Fibroblast of lung (primary cell): ENCODE measurements around the gene IREB2. TPM values are rescaled to one million over a fixed set of nuclear protein-coding genes. Genes with fewer than 3 reads are reported as not detected.

Source experiments
- DNase-seq, 2 donors: peaks; one replicate each; pipeline versions ENCODE4 v3.0.0 to v3.0.0-alpha.2; 2010; ENCODE audit warnings: low read depth in 2 of 2
- H2AFZ ChIP-seq: 2 replicates; pipeline ENCODE4 v1.5.1; 2012; ENCODE audit warnings: low read length, control low read depth, inconsistent platforms
- H3K27ac ChIP-seq: 2 replicates; pipeline ENCODE4 v1.5.1; 2011; ENCODE audit warnings: low read length, control low read depth; ENCODE audit not compliant: insufficient read depth
- H3K27me3 ChIP-seq: 2 replicates; pipeline ENCODE4 v1.5.1; 2011; ENCODE audit warnings: mild to moderate bottlenecking, low read length; ENCODE audit not compliant: control insufficient read depth, insufficient read depth
- H3K36me3 ChIP-seq: 2 replicates; pipeline ENCODE4 v1.5.1; 2011; ENCODE audit warnings: low read length; ENCODE audit not compliant: control insufficient read depth, insufficient read depth
- H3K4me1 ChIP-seq: 2 replicates; pipeline ENCODE4 v1.5.1; 2011; ENCODE audit warnings: low read length; ENCODE audit not compliant: control insufficient read depth, insufficient read depth; ENCODE audit errors: extremely low read depth
- H3K4me2 ChIP-seq: 2 replicates; pipeline ENCODE4 v1.5.1; 2011; ENCODE audit warnings: low read length, control low read depth; ENCODE audit not compliant: insufficient read depth; ENCODE audit errors: extremely low read depth
- H3K4me3 ChIP-seq, 4 experiments: fragments of 200-600 bp in 1 of 4; sonication (generic) in 1 of 4; replicated peaks in 1 of 4; 2 replicates each; pipeline ENCODE4 v1.5.1; 2011 to 2016; ENCODE audit warnings: low read length in 4 of 4, low read depth in 3 of 4, mild to moderate bottlenecking in 3 of 4, control low read depth in 2 of 4, inconsistent platforms in 1 of 4, mixed read lengths in 1 of 4; ENCODE audit not compliant: insufficient read depth in 1 of 4; ENCODE audit errors: control extremely low read depth in 1 of 4
- H3K79me2 ChIP-seq: 2 replicates; pipeline ENCODE4 v1.5.1; 2012; ENCODE audit warnings: mild to moderate bottlenecking, low read length, inconsistent platforms; ENCODE audit not compliant: control insufficient read depth, insufficient read depth
- H3K9ac ChIP-seq: 2 replicates; pipeline ENCODE4 v1.5.1; 2011; ENCODE audit warnings: mild to moderate bottlenecking, low read length, control low read depth; ENCODE audit not compliant: insufficient read depth
- H3K9me3 ChIP-seq: 2 replicates; pipeline ENCODE4 v1.5.1; 2012; ENCODE audit warnings: low read depth, low read length; ENCODE audit not compliant: control insufficient read depth, insufficient read depth
- H4K20me1 ChIP-seq: 2 replicates; pipeline ENCODE4 v1.5.1; 2011; ENCODE audit warnings: low read length; ENCODE audit not compliant: control insufficient read depth, insufficient read depth; ENCODE audit errors: extremely low read depth
- CTCF ChIP-seq, 2 donors: IDR thresholded peaks in 1 of 2; conservative IDR thresholded peaks in 1 of 2; 1 replicate in 1 of 2; 2 replicates in 1 of 2; pipeline ENCODE4 v1.5.1; 2011 to 2012; ENCODE audit warnings: low read length in 2 of 2, control low read depth in 1 of 2, inconsistent platforms in 1 of 2, low read depth in 1 of 2, mild to moderate bottlenecking in 1 of 2
- EZH2 ChIP-seq: IDR thresholded peaks from 2 replicates; pipeline ENCODE4 v1.5.1; 2012; ENCODE audit warnings: low read length, control low read depth, mild to moderate bottlenecking; ENCODE audit errors: missing control alignments
- polyA plus RNA-seq, 2 donors: library from polyadenylated mRNA; depleted of rRNA in 1 of 2; stranded (reverse) in 1 of 2; unstranded in 1 of 2; fragments of >200 nt; gene quantifications; 2 replicates each; pipeline ENCODE4 v1.2.1, GENCODE V29; 2011 to 2012; ENCODE audit warnings: missing spikeins in 1 of 2
- total RNA-seq: library from RNA; depleted of rRNA; stranded (reverse); fragments of >200 nt; gene quantifications from 2 replicates; pipeline ENCODE4 v1.2.1, GENCODE V29; 2014

IREB2 gene
- total and polyA plus RNA-seq, 2 donors (not counting 1 experiment from before 2014, with no cell fraction given), result 20.3 to 30.6 TPM

- no peaks in the 10 kb centered on the region for H4K20me1 ChIP-seq
- H3K4me3 ChIP-seq, result no peak overlapping the region
- no peak for DNase-seq
- H3K27ac ChIP-seq, result no peak overlapping the region
- H3K36me3 ChIP-seq, result no peaks in the 10 kb centered on the region
- no peaks in the 10 kb centered on the region for H3K79me2 ChIP-seq
- H3K4me1 ChIP-seq, result no peaks in the 10 kb centered on the region
- peaks cover 2% of the 10 kb centered on the region for H3K27me3 ChIP-seq
- H2AFZ ChIP-seq, result no peak overlapping the region
- no peak overlapping the region for H3K9ac ChIP-seq
- H3K9me3 ChIP-seq, result no peaks in the 10 kb centered on the region
- no peak for TF ChIP-seq EZH2
- no peak for TF ChIP-seq CTCF (conservative IDR thresholded peaks at IDR 0.05 in 1 of 2, IDR thresholded peaks at IDR 0.05 in 1 of 2; ENCODE audit: low read depth in 1 of 2, low read length in 2 of 2)
- H3K4me2 ChIP-seq, result no peak overlapping the region
Measured at GRCh38 chr15:78425643-78426042, 12.4 kb upstream of the IREB2 start.

- H3K27me3 ChIP-seq, result peaks cover 2% of the 10 kb centered on the region
- H4K20me1 ChIP-seq, result no peaks in the 10 kb centered on the region
- no peaks in the 10 kb centered on the region for H3K79me2 ChIP-seq
- no peak overlapping the region for H3K9ac ChIP-seq
- H3K4me2 ChIP-seq, result no peak overlapping the region
- TF ChIP-seq EZH2 (no peak), CTCF (conservative IDR thresholded peaks at IDR 0.05 in 1 of 2, IDR thresholded peaks at IDR 0.05 in 1 of 2; ENCODE audit: low read depth in 1 of 2, low read length in 2 of 2) (no peak)
- H3K4me3 ChIP-seq, result no peak overlapping the region
- H3K27ac ChIP-seq, result no peak overlapping the region
- no peak for DNase-seq
- H3K36me3 ChIP-seq, result no peaks in the 10 kb centered on the region
- H2AFZ ChIP-seq, result no peak overlapping the region
- H3K4me1 ChIP-seq, result no peaks in the 10 kb centered on the region
- no peaks in the 10 kb centered on the region for H3K9me3 ChIP-seq
Measured at GRCh38 chr15:78426300-78426699, 11.7 kb upstream of the IREB2 start.

- H3K9ac ChIP-seq, result no peak overlapping the region
- peaks cover 2% of the 10 kb centered on the region for H3K27me3 ChIP-seq
- no peaks in the 10 kb centered on the region for H3K36me3 ChIP-seq
- DNase-seq, result no peak
- H3K4me2 ChIP-seq, result no peak overlapping the region
- H4K20me1 ChIP-seq, result no peaks in the 10 kb centered on the region
- no peaks in the 10 kb centered on the region for H3K79me2 ChIP-seq
- no peak overlapping the region for H3K27ac ChIP-seq
- no peaks in the 10 kb centered on the region for H3K4me1 ChIP-seq
- TF ChIP-seq CTCF (conservative IDR thresholded peaks at IDR 0.05 in 1 of 2, IDR thresholded peaks at IDR 0.05 in 1 of 2; ENCODE audit: low read depth in 1 of 2, low read length in 2 of 2) (no peak), EZH2 (no peak)
- H2AFZ ChIP-seq, result no peak overlapping the region
- no peak overlapping the region for H3K4me3 ChIP-seq
- H3K9me3 ChIP-seq, result no peaks in the 10 kb centered on the region
Measured at GRCh38 chr15:78427953-78428352, 10.1 kb upstream of the IREB2 start.
